RWPE2 (cell line): ENCODE results near the gene ADH1A.

Experiments used
- ATAC-seq: fragments of 200-7000 bp; cut with Tn5 transposase; 3 replicates; pipeline ENCODE4 v1.9.1; 2021; ENCODE audit warnings: low read depth
- DNase-seq: peaks from one replicate; pipeline ENCODE4 v3.0.0-alpha.2; 2020; ENCODE audit warnings: low spot score
- H3K27ac ChIP-seq: fragments of 450-650 bp; 2 replicates; pipeline ENCODE4 v1.5.1; 2017; ENCODE audit warnings: mild to moderate bottlenecking; ENCODE audit not compliant: poor library complexity, severe bottlenecking
- H3K27me3 ChIP-seq: fragments of 250-450 bp; sonication (Bioruptor Pico); 2 replicates; pipeline ENCODE4 v1.5.1; 2021; ENCODE audit warnings: mild to moderate bottlenecking, moderate library complexity; ENCODE audit not compliant: insufficient read depth, poor library complexity, severe bottlenecking
- H3K36me3 ChIP-seq: fragments of 250-450 bp; sonication (Bioruptor Pico); 2 replicates; pipeline ENCODE4 v1.5.1; 2020; ENCODE audit warnings: low read depth, mild to moderate bottlenecking, moderate library complexity
- H3K4me1 ChIP-seq: fragments of 250-450 bp; sonication (Bioruptor Pico); 2 replicates; pipeline ENCODE4 v1.5.1; 2021; ENCODE audit warnings: mild to moderate bottlenecking, moderate library complexity; ENCODE audit not compliant: insufficient read depth, poor library complexity, severe bottlenecking
- H3K4me3 ChIP-seq: fragments of 250-450 bp; sonication (Bioruptor Pico); 2 replicates; pipeline ENCODE4 v1.5.1; 2021; ENCODE audit warnings: mild to moderate bottlenecking, moderate library complexity; ENCODE audit not compliant: severe bottlenecking
- H3K9me3 ChIP-seq: fragments of 250-450 bp; sonication (Bioruptor Pico); 2 replicates; pipeline ENCODE4 v1.5.1; 2021; ENCODE audit warnings: mild to moderate bottlenecking, moderate library complexity; ENCODE audit not compliant: severe bottlenecking
- CTCF ChIP-seq: fragments of 450-650 bp; IDR thresholded peaks from one replicate; pipeline ENCODE4 v1.5.1; 2017; ENCODE audit warnings: mild to moderate bottlenecking, moderate library complexity; ENCODE audit not compliant: poor library complexity, severe bottlenecking

Gene ADH1A

GRCh38 chr4:99290848-99291786 is at the start of gene ADH1A:
ADH1A (minus strand) TSS chr4:99290985; CDS start chr4:99290914, 71 bp downstream.
- TF ChIP-seq CTCF, result no peak
- Histone ChIP-seq H3K4me3 (no peak within 1 kb of the TSS), H3K36me3 (no peaks in the 10 kb centered on the region), H3K9me3 (no peaks in the 10 kb centered on the region), H3K4me1 (no peaks in the 10 kb centered on the region), H3K27ac (no peak within 1 kb of the TSS), H3K27me3 (no peaks in the 10 kb centered on the region)
- no peak for ATAC-seq
- DNase-seq, result no peak

- Histone ChIP-seq H3K27me3 (no peaks in the 10 kb centered on the region), H3K36me3 (no peaks in the 10 kb centered on the region), H3K9me3 (no peaks in the 10 kb centered on the region), H3K27ac (no peak overlapping the region), H3K4me3 (no peak overlapping the region), H3K4me1 (no peaks in the 10 kb centered on the region)
- DNase-seq, result no peak
- no peak for TF ChIP-seq CTCF
- ATAC-seq, result no peak
These were observed 48.4 kb upstream of the ADH1A start for GRCh38 chr4:99339172-99339571.

- ATAC-seq (no peak), DNase-seq (no peak)
- H3K9me3 ChIP-seq, result no peaks in the 10 kb centered on the region
- no peak overlapping the region for H3K4me3 ChIP-seq
- no peaks in the 10 kb centered on the region for H3K4me1 ChIP-seq
- no peak overlapping the region for H3K27ac ChIP-seq
- H3K36me3 ChIP-seq, result no peaks in the 10 kb centered on the region
- TF ChIP-seq CTCF, result no peak
- no peaks in the 10 kb centered on the region for H3K27me3 ChIP-seq
These were observed 45.8 kb upstream of the ADH1A start for GRCh38 chr4:99336553-99336952.

GRCh38 chr4:99334880-99335279 is 44.1 kb upstream of the ADH1A start:
- no peak for DNase-seq
- Histone ChIP-seq H3K9me3 (no peaks in the 10 kb centered on the region), H3K27me3 (no peaks in the 10 kb centered on the region), H3K4me1 (no peaks in the 10 kb centered on the region), H3K36me3 (no peaks in the 10 kb centered on the region), H3K27ac (no peak overlapping the region), H3K4me3 (no peak overlapping the region)
- no peak for ATAC-seq
- no peak for TF ChIP-seq CTCF

GRCh38 chr4:99330648-99331047 is 39.9 kb upstream of the ADH1A start:
- H3K4me3 ChIP-seq, result no peak overlapping the region
- no peak for DNase-seq
- TF ChIP-seq CTCF, result no peak
- H3K9me3 ChIP-seq, result no peaks in the 10 kb centered on the region
- H3K36me3 ChIP-seq, result no peaks in the 10 kb centered on the region
- ATAC-seq, result no peak
- H3K4me1 ChIP-seq, result no peaks in the 10 kb centered on the region
- no peaks in the 10 kb centered on the region for H3K27me3 ChIP-seq
- no peak overlapping the region for H3K27ac ChIP-seq
